GM23248 (cell line): Measurements from ENCODE around the gene TMEM163. TPM values are rescaled to one million over a fixed set of nuclear protein-coding genes. Genes with fewer than 3 reads are reported as not detected.

Source experiments
- DNase-seq: peaks from one replicate; pipeline ENCODE4 v3.0.0-alpha.2; 2015
- H2AFZ ChIP-seq: fragments of 200-600 bp; sonication (generic); 2 replicates; pipeline ENCODE4 v1.6.1; 2016; ENCODE audit warnings: antibody characterized with exemption
- H3F3A ChIP-seq: fragments of 200-600 bp; sonication (generic); 2 replicates; pipeline ENCODE4 v1.6.1; 2016; ENCODE audit warnings: mild to moderate bottlenecking, antibody characterized with exemption, mixed run types; ENCODE audit not compliant: insufficient read depth
- H3K27ac ChIP-seq: fragments of 200-600 bp; sonication (generic); 2 replicates; pipeline ENCODE4 v1.5.1; 2016; ENCODE audit warnings: mild to moderate bottlenecking
- H3K27me3 ChIP-seq: fragments of 200-600 bp; sonication (generic); replicated peaks from 2 replicates; pipeline ENCODE4 v1.6.1; 2016; ENCODE audit warnings: mild to moderate bottlenecking; ENCODE audit not compliant: insufficient read depth
- H3K36me3 ChIP-seq: fragments of 200-600 bp; sonication (generic); 2 replicates; pipeline ENCODE4 v1.6.1; 2016; ENCODE audit warnings: low read depth, mild to moderate bottlenecking
- H3K4me1 ChIP-seq: fragments of 200-600 bp; sonication (generic); 2 replicates; pipeline ENCODE4 v1.6.1; 2016; ENCODE audit warnings: mild to moderate bottlenecking; ENCODE audit not compliant: insufficient read depth
- H3K4me2 ChIP-seq: fragments of 200-600 bp; sonication (generic); one replicate; pipeline ENCODE4 v1.6.1; 2016; ENCODE audit warnings: mild to moderate bottlenecking; ENCODE audit not compliant: unreplicated experiment
- H3K4me3 ChIP-seq: fragments of 200-600 bp; sonication (generic); 2 replicates; pipeline ENCODE4 v1.5.1; 2016; ENCODE audit warnings: mild to moderate bottlenecking
- H3K79me2 ChIP-seq: fragments of 200-600 bp; sonication (generic); 2 replicates; pipeline ENCODE4 v1.6.1; 2016; ENCODE audit warnings: mild to moderate bottlenecking; ENCODE audit not compliant: insufficient read depth
- H3K9ac ChIP-seq: fragments of 200-600 bp; sonication (generic); 2 replicates; pipeline ENCODE4 v1.6.1; 2016; ENCODE audit warnings: mild to moderate bottlenecking
- H3K9me2 ChIP-seq: fragments of 200-600 bp; sonication (generic); 2 replicates; pipeline ENCODE4 v1.6.1; 2016; ENCODE audit warnings: mixed run types, mild to moderate bottlenecking, moderate library complexity; ENCODE audit not compliant: insufficient read depth
- H3K9me3 ChIP-seq: fragments of 200-600 bp; sonication (generic); one replicate; pipeline ENCODE4 v1.6.1; 2017; ENCODE audit warnings: low read depth
- H4K20me1 ChIP-seq: fragments of 200-600 bp; sonication (generic); 2 replicates; pipeline ENCODE4 v1.6.0; 2016; ENCODE audit not compliant: insufficient read depth
- EZH2 ChIP-seq: fragments of 200-600 bp; sonication (generic); IDR thresholded peaks from 2 replicates; pipeline ENCODE4 v1.6.1; 2018; ENCODE audit warnings: antibody characterized with exemption, mild to moderate bottlenecking; ENCODE audit not compliant: insufficient read depth, poor library complexity, severe bottlenecking
- EZH2phosphoT487 ChIP-seq: fragments of 200-600 bp; sonication (generic); IDR thresholded peaks from 2 replicates; pipeline ENCODE4 v1.6.1; 2018; ENCODE audit warnings: antibody characterized with exemption, moderate library complexity, mild to moderate bottlenecking, low read depth; ENCODE audit not compliant: insufficient read depth
- WGBS, 2 experiments: methylation state at CpG; one replicate each; pipeline ENCODE4 v1.1.6; 2015 to 2017; ENCODE audit warnings: low lambda C conversion rate in 2 of 2, low coverage in 1 of 2; ENCODE audit errors: missing lambda C conversion rate in 2 of 2; 5-methylcytosine and 5-hydroxymethylcytosine counted together
- in situ Hi-C: fragments of 300-500 bp; cut with MboI; formaldehyde crosslinking; loops from 2 replicates; pipeline ENCODE4 v1.15.0; 2020
- polyA plus RNA-seq: library from polyadenylated mRNA; unstranded; fragments of >200 nt; fragmentation: Nextera tagmentation; extraction: Ambion mirVana; gene quantifications from 2 replicates; pipeline ENCODE4 v1.2.1, GENCODE V29; 2016
- total RNA-seq: library from RNA; depleted of rRNA; stranded (reverse); fragments of >200 nt; shearing (Covaris generic); gene quantifications from 2 replicates; pipeline ENCODE4 v1.2.3, GENCODE V29; 2014

TMEM163 gene
- total and polyA plus RNA-seq, 2 experiments from 2014 or later = not detected

DNA sequence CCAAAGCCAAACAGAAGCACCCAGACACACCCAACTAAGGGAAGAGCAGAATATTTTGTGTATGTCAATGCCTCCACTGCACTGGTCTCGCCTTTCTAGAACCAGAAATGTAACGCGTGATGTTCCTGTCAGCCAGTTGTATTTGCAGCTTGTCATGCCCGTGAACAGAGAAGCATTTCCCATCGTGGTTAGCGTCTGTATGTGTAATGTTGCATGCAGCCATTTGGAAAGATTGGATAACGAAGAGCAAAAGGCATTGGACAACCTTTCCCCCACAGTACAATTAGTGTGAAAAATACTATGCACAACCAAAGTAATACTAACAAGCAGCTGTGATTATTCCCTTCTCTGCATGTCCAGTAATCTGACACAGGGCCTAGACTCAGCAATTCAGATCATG lies 140.5 kb downstream of the TMEM163 start:
- no peak for TF ChIP-seq EZH2phosphoT487
- TF ChIP-seq EZH2 = no peak
- Histone ChIP-seq H3F3A (no peaks in the 10 kb centered on the region), H3K4me2 (no peak overlapping the region), H3K27me3 (no peaks in the 10 kb centered on the region), H3K9me2 (no peaks in the 10 kb centered on the region), H3K4me3 (no peak overlapping the region), H3K9me3 (no peaks in the 10 kb centered on the region), H3K4me1 (no peaks in the 10 kb centered on the region), H4K20me1 (no peaks in the 10 kb centered on the region), H3K36me3 (no peaks in the 10 kb centered on the region), H3K9ac (no peak overlapping the region), H2AFZ (no peak overlapping the region), H3K79me2 (no peaks in the 10 kb centered on the region), H3K27ac (no peak overlapping the region)
- WGBS, 2 experiments = 5% methylated on average over 7 of the region's 7 CpGs
- in situ Hi-C loops = no loop called here
- DNase-seq = no peak

GRCh38 chr2:134576478-134576877 lies 142.3 kb downstream of the TMEM163 start:
- H3K27ac ChIP-seq = no peak overlapping the region
- H3K4me2 ChIP-seq = no peak overlapping the region
- H3K4me3 ChIP-seq = no peak overlapping the region
- in situ Hi-C loops = no loop called here
- no peaks in the 10 kb centered on the region for H4K20me1 ChIP-seq
- TF ChIP-seq EZH2phosphoT487 = no peak
- no peaks in the 10 kb centered on the region for H3K9me2 ChIP-seq
- no peaks in the 10 kb centered on the region for H3K4me1 ChIP-seq
- no peaks in the 10 kb centered on the region for H3K79me2 ChIP-seq
- no peak overlapping the region for H3K9ac ChIP-seq
- H3K27me3 ChIP-seq = no peaks in the 10 kb centered on the region
- H3K9me3 ChIP-seq = no peaks in the 10 kb centered on the region
- no peak overlapping the region for H2AFZ ChIP-seq
- no peaks in the 10 kb centered on the region for H3K36me3 ChIP-seq
- no peaks in the 10 kb centered on the region for H3F3A ChIP-seq
- no peak for DNase-seq

DNA sequence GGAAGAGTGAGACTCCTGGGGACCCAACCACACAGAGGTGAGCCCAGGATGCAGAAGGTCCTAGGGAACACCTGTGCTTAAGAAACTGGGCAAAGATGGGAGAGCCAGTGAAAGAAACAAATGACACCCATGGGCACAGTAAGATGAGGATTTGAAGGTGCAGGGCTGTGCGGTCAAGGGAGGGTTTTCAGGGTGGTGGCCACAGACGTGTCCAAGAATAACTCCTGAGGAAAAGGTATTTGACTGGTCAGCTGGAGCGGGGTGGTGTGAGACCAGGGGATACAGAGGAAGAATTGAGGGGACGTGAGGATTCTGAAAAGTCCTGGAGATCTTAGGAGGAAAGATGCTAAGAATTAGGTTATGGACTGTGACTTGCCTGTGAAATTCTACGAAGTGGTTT lies 142.9 kb downstream of the TMEM163 start:
- no peaks in the 10 kb centered on the region for H3K4me1 ChIP-seq
- no peak overlapping the region for H2AFZ ChIP-seq
- H3K79me2 ChIP-seq = no peaks in the 10 kb centered on the region
- 37% methylated on average over 5 of the region's 5 CpGs for WGBS, 2 experiments
- H3K4me3 ChIP-seq = no peak overlapping the region
- H3K4me2 ChIP-seq = no peak overlapping the region
- H3K9me2 ChIP-seq = no peaks in the 10 kb centered on the region
- H3K27ac ChIP-seq = no peak overlapping the region
- H3F3A ChIP-seq = no peaks in the 10 kb centered on the region
- TF ChIP-seq EZH2 (no peak), EZH2phosphoT487 (no peak)
- in situ Hi-C loops = no loop called here
- no peaks in the 10 kb centered on the region for H3K36me3 ChIP-seq
- no peak for DNase-seq
- H3K9me3 ChIP-seq = no peaks in the 10 kb centered on the region
- no peaks in the 10 kb centered on the region for H4K20me1 ChIP-seq
- H3K27me3 ChIP-seq = no peaks in the 10 kb centered on the region
- H3K9ac ChIP-seq = no peak overlapping the region

DNA sequence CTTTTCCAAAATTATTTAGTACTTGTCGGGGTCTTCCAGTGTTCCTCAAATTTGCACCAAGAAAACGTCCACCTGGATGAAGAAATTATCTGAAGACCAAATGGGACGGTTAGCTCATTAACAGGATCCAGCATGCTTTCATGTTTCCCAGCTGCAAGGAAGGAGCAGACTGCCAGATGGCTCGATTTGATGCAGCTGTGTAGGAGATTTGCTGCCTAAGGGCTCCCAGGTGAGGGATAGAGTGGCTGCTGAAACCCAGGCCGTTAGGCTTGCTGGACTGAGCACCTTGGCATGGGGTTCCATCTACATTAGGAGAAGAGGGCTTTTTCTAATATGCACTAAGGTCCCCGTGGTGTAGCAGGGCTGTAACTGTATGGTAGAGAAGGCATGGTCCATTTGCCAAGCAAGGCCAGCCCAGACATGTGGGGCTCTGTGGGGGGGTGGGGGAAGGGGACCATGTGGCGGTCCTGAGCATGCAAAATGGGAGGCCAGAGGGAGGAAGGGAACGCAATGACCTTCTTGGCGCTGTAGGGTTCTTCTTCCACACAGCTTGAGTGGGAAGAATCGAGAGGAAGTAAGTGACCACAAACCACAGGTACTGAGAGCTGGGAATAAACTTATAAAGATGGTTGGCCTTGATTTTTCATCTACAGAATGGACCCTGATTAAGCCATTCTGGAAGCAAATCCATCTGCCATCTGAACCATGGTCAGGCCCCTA lies 144.0 kb downstream of the TMEM163 start:
- Histone ChIP-seq H3K4me2 (no peak overlapping the region), H3K9me2 (no peaks in the 10 kb centered on the region), H3K9me3 (no peaks in the 10 kb centered on the region), H4K20me1 (no peaks in the 10 kb centered on the region), H3K27ac (no peak overlapping the region), H2AFZ (no peak overlapping the region), H3K36me3 (no peaks in the 10 kb centered on the region), H3K79me2 (no peaks in the 10 kb centered on the region), H3K4me1 (no peaks in the 10 kb centered on the region), H3K27me3 (no peaks in the 10 kb centered on the region), H3K4me3 (no peak overlapping the region), H3F3A (no peaks in the 10 kb centered on the region), H3K9ac (no peak overlapping the region)
- in situ Hi-C loops = no loop called here
- 11 to 18% methylated on average over 10 of the region's 10 CpGs for WGBS, 2 experiments
- DNase-seq = no peak
- TF ChIP-seq EZH2 (no peak), EZH2phosphoT487 (no peak)

- H3F3A ChIP-seq = no peaks in the 10 kb centered on the region
- no peaks in the 10 kb centered on the region for H3K36me3 ChIP-seq
- H3K79me2 ChIP-seq = no peaks in the 10 kb centered on the region
- 0 to 4% methylated on average over 1 of the region's 1 CpG for WGBS, 2 experiments
- H3K4me3 ChIP-seq = no peak overlapping the region
- no peaks in the 10 kb centered on the region for H4K20me1 ChIP-seq
- no peaks in the 10 kb centered on the region for H3K9me3 ChIP-seq
- H3K9me2 ChIP-seq = no peaks in the 10 kb centered on the region
- H3K27me3 ChIP-seq = no peaks in the 10 kb centered on the region
- no peak for TF ChIP-seq EZH2
- no peak for TF ChIP-seq EZH2phosphoT487
- no peaks in the 10 kb centered on the region for H3K4me1 ChIP-seq
- H3K4me2 ChIP-seq = no peak overlapping the region
- no peak for DNase-seq
- in situ Hi-C loops = no loop called here
- no peak overlapping the region for H2AFZ ChIP-seq
- no peak overlapping the region for H3K27ac ChIP-seq
- H3K9ac ChIP-seq = no peak overlapping the region
Measured at GRCh38 chr2:134573724-134574123, 145.1 kb downstream of the TMEM163 start.
